ENCODE results near the gene PPP1R11. TPM values are rescaled to one million over a fixed set of nuclear protein-coding genes. Genes with fewer than 3 reads are reported as not detected.

PPP1R11 gene
- total RNA-seq, 1 experiment from 2014 or later, result 59.2 TPM

GRCh38 chr6:30087876-30088275 is 20.9 kb downstream of the PPP1R11 start:
- intact Hi-C loops (cut with micrococcal nuclease; ENCODE audit: unreplicated experiment), result no loop called here

GRCh38 chr6:30091577-30092381 is 24.8 kb downstream of the PPP1R11 start:
- no TSS peak for BruUV-seq (replicated peaks)
- POLR2A ChIA-PET, result no interaction called here
- H3K27ac ChIP-seq (ENCODE audit: low read length), result no peak overlapping the region
- ATAC-seq (peak; percentile 63), DNase-seq (ENCODE audit: low read depth, low spot score) (no peak)
- no peak overlapping the region for H3K4me3 ChIP-seq (ENCODE audit: low read depth in 2 of 2, low read length in 2 of 2)
- no peaks in the 10 kb centered on the region for H3K36me3 ChIP-seq (ENCODE audit: control insufficient read depth, insufficient read depth, low read length)
- CTCF ChIA-PET, result no interaction called here
- TF ChIP-seq REST (IDR thresholded peaks at IDR 0.05; ENCODE audit: insufficient read depth in 1 of 2, low read depth in 2 of 2, low read length in 1 of 2), result no peak
- TF ChIP-seq TCF7L2 (IDR thresholded peaks at IDR 0.05; ENCODE audit: low read depth, low read length), result no peak
- TF ChIP-seq SIN3A (IDR thresholded peaks at IDR 0.05; ENCODE audit: borderline replicate concordance, insufficient read depth, low read depth, low read length), result no peak
- no peak for TF ChIP-seq POLR2AphosphoS5 (IDR thresholded peaks at IDR 0.05; ENCODE audit: low read depth, low read length)
- no peak for TF ChIP-seq CTCF (IDR thresholded peaks at IDR 0.05)
- no peaks in the 10 kb centered on the region for H3K9me3 ChIP-seq (ENCODE audit: control insufficient read depth, insufficient read depth, low read depth, low read length)
- intact Hi-C loops (cut with micrococcal nuclease; ENCODE audit: unreplicated experiment) (no loop called here), in situ Hi-C loops (cut with HindIII; ENCODE audit: low pct_unique_long_range_greater_than_20kb, low sequenced_read_pairs) (no loop called here)
- H3K4me1 ChIP-seq (ENCODE audit: control insufficient read depth, insufficient read depth, low read length), result no peaks in the 10 kb centered on the region
- 0 out of 2 replicates have a peak, but pooled peaks cover 2% of the 10 kb centered on the region for H3K27me3 ChIP-seq (ENCODE audit: control insufficient read depth, insufficient read depth, low read length)

More at GRCh38 chr6:30087876-30088275, 20.9 kb downstream of the PPP1R11 start:
- H3K4me3 ChIP-seq (ENCODE audit: low read depth in 2 of 2, low read length in 2 of 2), result no peak overlapping the region
- no peaks in the 10 kb centered on the region for H3K9me3 ChIP-seq (ENCODE audit: control insufficient read depth, insufficient read depth, low read depth, low read length)
- in situ Hi-C loops (cut with HindIII; ENCODE audit: low pct_unique_long_range_greater_than_20kb, low sequenced_read_pairs), result no loop called here
- ChIA-PET CTCF (interaction anchor here (1.1 kb wide), 1 partner anchor 15 kb away, joined by 3 read pairs; no protein-coding TSS in a partner anchor), POLR2A (no interaction called here)
- DNase-seq (ENCODE audit: low read depth, low spot score) (no peak), ATAC-seq (no peak)
- BruUV-seq (replicated peaks), result no TSS peak
- no peak overlapping the region for H3K27ac ChIP-seq (ENCODE audit: low read length)
- no peaks in the 10 kb centered on the region for H3K36me3 ChIP-seq (ENCODE audit: control insufficient read depth, insufficient read depth, low read length)
- 0 out of 2 replicates have a peak, but pooled peaks cover 2% of the 10 kb centered on the region for H3K27me3 ChIP-seq (ENCODE audit: control insufficient read depth, insufficient read depth, low read length)
- no peak for TF ChIP-seq POLR2AphosphoS5 (IDR thresholded peaks at IDR 0.05; ENCODE audit: low read depth, low read length)
- no peak for TF ChIP-seq TCF7L2 (IDR thresholded peaks at IDR 0.05; ENCODE audit: low read depth, low read length)
- TF ChIP-seq REST (IDR thresholded peaks at IDR 0.05; ENCODE audit: insufficient read depth in 1 of 2, low read depth in 2 of 2, low read length in 1 of 2), result no peak
- no peak for TF ChIP-seq CTCF (IDR thresholded peaks at IDR 0.05)
- TF ChIP-seq SIN3A (IDR thresholded peaks at IDR 0.05; ENCODE audit: borderline replicate concordance, insufficient read depth, low read depth, low read length), result no peak
- H3K4me1 ChIP-seq (ENCODE audit: control insufficient read depth, insufficient read depth, low read length), result no peaks in the 10 kb centered on the region
